K562 (cell line): Measurements from ENCODE around the gene ARMCX1. TPM values are rescaled to one million over a fixed set of nuclear protein-coding genes. Genes with fewer than 3 reads are reported as not detected.
A peak's percentile ranks its signal among the peaks of the same experiment; 100 is the strongest.

Experiments used
- ATAC-seq: fragments of 200-7000 bp; cut with Tn5 transposase; 3 replicates; pipeline ENCODE4 v1.9.1; 2020; ENCODE audit warnings: moderate library complexity
- BruUV-seq: library from RNA; stranded (reverse); fragments of 400-500 nt; replicated peaks from 2 replicates; lab custom pipeline; 2021; lab: Mats Ljungman, UMichigan
- CTCF ChIA-PET: fragments of 300-600 bp; formaldehyde crosslinking; extraction: SDS; loops from one replicate; lab custom pipeline; 2021; ENCODE audit warnings: low intra/inter-chr PET ratio; lab: Yijun Ruan, JAX
- POLR2A ChIA-PET: fragments of 300-600, 350-650 bp; sonication (Branson Sonifier 250); formaldehyde crosslinking; extraction: SDS; loops from one replicate; lab custom pipeline; 2021; ENCODE audit warnings: antibody characterized with exemption, inconsistent platforms; lab: Yijun Ruan, JAX
- DNase-seq, 4 experiments: peaks; one replicate each; pipeline versions ENCODE4 v3.0.0 to v3.0.0-alpha.2; 2011 to 2018; ENCODE audit warnings: low spot score in 3 of 4, mixed read lengths in 3 of 4; ENCODE audit errors: extremely low read depth in 1 of 4
- FAIRE-seq: peaks from 2 replicates; lab custom pipeline; 2011; peaks lifted over from hg19 to GRCh38; lab: Jason Lieb, UNC
- H2AFZ ChIP-seq: 2 replicates; pipeline ENCODE4 v1.6.0; 2011; ENCODE audit warnings: low read depth, low read length, control low read depth, inconsistent platforms
- H3K27ac ChIP-seq: fragments of 200-600 bp; 3 replicates; pipeline ENCODE4 v1.8.0; 2011; ENCODE audit warnings: low read depth, mild to moderate bottlenecking, control low read depth, inconsistent platforms, low read length, moderate library complexity, mixed read lengths; ENCODE audit errors: extremely low read depth
- H3K27me3 ChIP-seq, 2 experiments: fragments of 300-600 bp in 1 of 2; 2 replicates in 1 of 2; 3 replicates in 1 of 2; pipeline versions ENCODE4 v1.6.0 to v1.8.0; 2011; ENCODE audit warnings: inconsistent platforms in 2 of 2, low read length in 2 of 2, mild to moderate bottlenecking in 1 of 2, mixed read lengths in 1 of 2, moderate library complexity in 1 of 2; ENCODE audit not compliant: control insufficient read depth in 2 of 2, insufficient read depth in 2 of 2
- H3K36me3 ChIP-seq: fragments of 300-600 bp; 3 replicates; pipeline ENCODE4 v1.8.0; 2011; ENCODE audit warnings: mild to moderate bottlenecking, low read length, inconsistent platforms; ENCODE audit not compliant: control insufficient read depth, insufficient read depth
- H3K4me1 ChIP-seq, 2 experiments: fragments of 200-600 bp in 1 of 2; replicated peaks in 1 of 2; 2 replicates in 1 of 2; 3 replicates in 1 of 2; pipeline versions ENCODE4 v1.5.1 to v1.8.0; 2011; ENCODE audit warnings: inconsistent platforms in 2 of 2, low read length in 2 of 2, mild to moderate bottlenecking in 1 of 2, mixed read lengths in 1 of 2, moderate library complexity in 1 of 2; ENCODE audit not compliant: control insufficient read depth in 2 of 2, insufficient read depth in 2 of 2
- H3K4me2 ChIP-seq: 2 replicates; pipeline ENCODE4 v1.6.1; 2011; ENCODE audit warnings: low read length, control low read depth, inconsistent platforms, mixed read lengths; ENCODE audit not compliant: insufficient read depth
- H3K4me3 ChIP-seq: fragments of 200-600 bp; sonication (generic), shearing (Covaris generic); 2 replicates; pipeline ENCODE4 v1.5.1; 2016; ENCODE audit warnings: control low read depth, inconsistent platforms
- H3K79me2 ChIP-seq: fragments of 200-600 bp; 3 replicates; pipeline ENCODE4 v1.8.0; 2011; ENCODE audit warnings: low read length, inconsistent platforms; ENCODE audit not compliant: control insufficient read depth, insufficient read depth
- H3K9ac ChIP-seq, 2 experiments: 2 replicates each; pipeline versions ENCODE4 v1.6.0 to v1.6.1; 2011; ENCODE audit warnings: low read depth in 2 of 2, low read length in 2 of 2, control low read depth in 1 of 2, inconsistent platforms in 1 of 2, mild to moderate bottlenecking in 1 of 2, mixed read lengths in 1 of 2; ENCODE audit not compliant: insufficient read depth in 1 of 2
- H3K9me1 ChIP-seq: one replicate; pipeline ENCODE4 v1.6.0; 2011; ENCODE audit warnings: inconsistent platforms, mild to moderate bottlenecking, low read length, moderate library complexity; ENCODE audit not compliant: control insufficient read depth, insufficient read depth
- H3K9me3 ChIP-seq: replicated peaks from 2 replicates; pipeline ENCODE4 v1.5.1; 2011; ENCODE audit warnings: low read depth, low read length, inconsistent platforms; ENCODE audit not compliant: control insufficient read depth, insufficient read depth
- H4K20me1 ChIP-seq: replicated peaks from 2 replicates; pipeline ENCODE4 v1.6.1; 2011; ENCODE audit warnings: low read length, inconsistent platforms, mixed read lengths; ENCODE audit not compliant: control insufficient read depth, insufficient read depth
- CHD7 ChIP-seq: fragments of 200-600 bp; sonication (generic); IDR thresholded peaks from one replicate; pipeline ENCODE4 v1.6.1; 2012; ENCODE audit warnings: mild to moderate bottlenecking, low read depth, low read length, inconsistent platforms
- EGR1 ChIP-seq: fragments of 450-650 bp; conservative IDR thresholded peaks from 2 replicates; pipeline ENCODE4 v1.6.1; 2017; ENCODE audit warnings: mild to moderate bottlenecking
- FOXJ3 ChIP-seq: sonication (generic); formaldehyde crosslinking; IDR thresholded peaks from 2 replicates; pipeline ENCODE4 v1.4.0; 2020; ENCODE audit warnings: mild to moderate bottlenecking, missing genetic modification reagents
- FUS ChIP-seq: fragments of 200-400 bp; formaldehyde crosslinking; optimal IDR thresholded peaks from 2 replicates; pipeline ENCODE3; 2017; ENCODE audit warnings: low read depth, low read length
- HMG20A ChIP-seq: fragments of 450-650 bp; formaldehyde crosslinking; conservative IDR thresholded peaks from 2 replicates; pipeline ENCODE4 v1.4.0; 2020; ENCODE audit warnings: mild to moderate bottlenecking, mixed read lengths
- IRF2 ChIP-seq: sonication (generic); formaldehyde crosslinking; IDR thresholded peaks from 2 replicates; pipeline ENCODE4 v1.8.1; 2022; ENCODE audit warnings: mild to moderate bottlenecking, missing genetic modification reagents
- PHF20 ChIP-seq: fragments of 450-650 bp; IDR thresholded peaks from 2 replicates; pipeline ENCODE4 v1.6.1; 2018; ENCODE audit not compliant: partially characterized antibody
- ZNF444 ChIP-seq: fragments of 250-450 bp; sonication (Bioruptor Pico); IDR thresholded peaks from 2 replicates; pipeline ENCODE4 v1.4.0; 2020; ENCODE audit warnings: mild to moderate bottlenecking, moderate library complexity
- WGBS: fragments of 100-300 bp; shearing (Covaris generic); methylation state at CpG from one replicate; pipeline ENCODE4 v1.1.6; 2016; ENCODE audit warnings: low coverage, mixed read lengths; ENCODE audit not compliant: insufficient coverage; ENCODE audit errors: missing lambda C conversion rate; 5-methylcytosine and 5-hydroxymethylcytosine counted together
- in situ Hi-C: fragments of 300-500 bp; cut with MboI; formaldehyde crosslinking; loops from 4 replicates; pipeline ENCODE4 v1.15.0; 2018; ENCODE audit warnings: inconsistent platforms, mixed read lengths
- intact Hi-C: fragments of 100-400 bp; cut with micrococcal nuclease; formaldehyde crosslinking; loops from 2 replicates; pipeline ENCODE4 v1.14.2; 2022
- polyA plus RNA-seq, 8 experiments: library from polyadenylated mRNA; depleted of rRNA in 4 of 8; stranded (reverse) in 5 of 8; unstranded in 3 of 8; fragments of >200 nt; fragmentation: Nextera tagmentation in 2 of 8; fragmentation: Illumina TruSeq in 1 of 8; extraction: Ambion mirVana in 2 of 8; extraction: Trizol in 1 of 8; gene quantifications; 2 replicates each; pipeline versions ENCODE4 v1.2.1 to v1.2.3, GENCODE V29; 2011 to 2014; ENCODE audit warnings: inconsistent platforms in 1 of 8, missing spikeins in 1 of 8
- total RNA-seq, 7 experiments: library from RNA; depleted of rRNA in 6 of 7; stranded (reverse); fragments of >200 nt in 6 of 7; fragmentation: Illumina TruSeq in 2 of 7; extraction: Trizol in 2 of 7; gene quantifications; 2 replicates each; pipeline versions ENCODE4 v1.2.1 to v1.2.3, GENCODE V29; 2011 to 2021; ENCODE audit warnings: low replicate concordance in 1 of 7
- TF ChIP-seq, protein P1 (sequence below): fragments of 200-800 bp; sonication (Bioruptor generic); IDR thresholded peaks from 2 replicates; pipeline ENCODE4 v1.6.1; 2017; ENCODE audit warnings: missing genetic modification characterization, missing compliant biosample characterization

Gene ARMCX1
- total and polyA plus RNA-seq, 9 of the 15 experiments (the other 6 are each of a cell fraction or from before 2014, with no cell fraction given), result 0.10 to 0.70 (median 0.51) TPM

DNA sequence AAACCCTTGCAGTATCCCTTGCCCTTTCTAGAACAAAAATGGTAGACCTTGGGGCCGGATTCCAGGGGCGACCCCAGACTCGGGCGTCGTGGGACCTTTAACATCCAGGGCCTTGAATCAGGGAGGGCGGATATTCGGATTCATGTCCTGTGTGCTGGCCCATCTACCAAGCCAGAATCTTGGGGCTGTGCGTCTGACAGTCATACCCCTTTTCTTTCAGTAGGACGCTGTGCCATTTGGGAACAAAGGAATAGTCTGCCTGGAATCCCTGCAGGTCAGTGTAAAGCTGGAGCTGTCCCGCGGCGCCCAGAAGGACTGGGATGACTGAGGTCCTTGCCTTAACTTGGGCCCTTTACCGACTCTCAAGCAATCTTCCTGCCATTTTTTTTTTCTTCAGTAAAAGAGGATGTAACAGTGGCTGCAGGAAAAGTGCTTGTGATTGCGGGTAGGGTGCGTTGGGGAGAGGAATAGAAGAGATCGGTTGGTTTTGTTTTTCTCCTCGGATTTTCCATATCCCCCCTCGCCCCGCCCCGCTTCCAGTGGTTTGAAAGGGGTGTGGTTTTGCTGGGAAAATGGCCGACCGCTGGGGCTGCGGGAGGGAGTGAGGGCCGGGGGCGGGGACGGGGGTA is 518 bp downstream of the ARMCX1 start:
- peak in 3 of 4 experiments; percentile 5 to 18 (median 7) for DNase-seq
- TF ChIP-seq EGR1, result no peak
- TF ChIP-seq HMG20A (CRISPR knock-in tag), result no peak
- TF ChIP-seq ZNF444 (CRISPR knock-in tag), result no peak
- TF ChIP-seq PHF20, result no peak
- TF ChIP-seq FUS, result no peak
- TF ChIP-seq, protein P1, sequence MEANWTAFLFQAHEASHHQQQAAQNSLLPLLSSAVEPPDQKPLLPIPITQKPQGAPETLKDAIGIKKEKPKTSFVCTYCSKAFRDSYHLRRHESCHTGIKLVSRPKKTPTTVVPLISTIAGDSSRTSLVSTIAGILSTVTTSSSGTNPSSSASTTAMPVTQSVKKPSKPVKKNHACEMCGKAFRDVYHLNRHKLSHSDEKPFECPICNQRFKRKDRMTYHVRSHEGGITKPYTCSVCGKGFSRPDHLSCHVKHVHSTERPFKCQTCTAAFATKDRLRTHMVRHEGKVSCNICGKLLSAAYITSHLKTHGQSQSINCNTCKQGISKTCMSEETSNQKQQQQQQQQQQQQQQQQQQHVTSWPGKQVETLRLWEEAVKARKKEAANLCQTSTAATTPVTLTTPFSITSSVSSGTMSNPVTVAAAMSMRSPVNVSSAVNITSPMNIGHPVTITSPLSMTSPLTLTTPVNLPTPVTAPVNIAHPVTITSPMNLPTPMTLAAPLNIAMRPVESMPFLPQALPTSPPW, result peak; percentile 30; the same call in 1 of the 2 replicates
- TF ChIP-seq FOXJ3 (CRISPR knock-in tag), result no peak
- TF ChIP-seq CHD7, result no peak
- TF ChIP-seq IRF2 (CRISPR knock-in tag), result no peak

More for the DNA sequence above, 518 bp downstream of the ARMCX1 start:
- no peaks in the 10 kb centered on the region for H3K9me3 ChIP-seq
- peak overlapping the region; percentile 4 for H3K4me3 ChIP-seq
- H3K4me2 ChIP-seq, result peak overlapping the region; percentile 68
- WGBS, result 6% methylated on average over 13 of the region's 26 CpGs
- ATAC-seq, result peak; percentile 76
- no peaks in the 10 kb centered on the region for H3K79me2 ChIP-seq
- in situ Hi-C loops (no loop called here), intact Hi-C loops (no loop called here)
- no peaks in the 10 kb centered on the region for H3K36me3 ChIP-seq
- no peaks in the 10 kb centered on the region for H3K9me1 ChIP-seq
- peaks cover 0 to 7% of the 10 kb centered on the region in 2 experiments; a peak in 1 of 5 replicates for H3K27me3 ChIP-seq
- H2AFZ ChIP-seq, result peak overlapping the region; percentile 81
- CTCF ChIA-PET, result no interaction called here
- POLR2A ChIA-PET, result no interaction called here
- H3K27ac ChIP-seq, result no peak overlapping the region
- no peaks in the 10 kb centered on the region; a peak in 1 of 5 replicates for H3K4me1 ChIP-seq
- H3K9ac ChIP-seq, result no peak overlapping the region
- no TSS peak for BruUV-seq
- H4K20me1 ChIP-seq, result no peaks in the 10 kb centered on the region
- FAIRE-seq, result no peak
